ENCODE data around the gene BPIFA1. TPM values are rescaled to one million over a fixed set of nuclear protein-coding genes. Genes with fewer than 3 reads are reported as not detected.

The BPIFA1 gene
- total RNA-seq, 2 experiments from 2014 or later = not detected

DNA sequence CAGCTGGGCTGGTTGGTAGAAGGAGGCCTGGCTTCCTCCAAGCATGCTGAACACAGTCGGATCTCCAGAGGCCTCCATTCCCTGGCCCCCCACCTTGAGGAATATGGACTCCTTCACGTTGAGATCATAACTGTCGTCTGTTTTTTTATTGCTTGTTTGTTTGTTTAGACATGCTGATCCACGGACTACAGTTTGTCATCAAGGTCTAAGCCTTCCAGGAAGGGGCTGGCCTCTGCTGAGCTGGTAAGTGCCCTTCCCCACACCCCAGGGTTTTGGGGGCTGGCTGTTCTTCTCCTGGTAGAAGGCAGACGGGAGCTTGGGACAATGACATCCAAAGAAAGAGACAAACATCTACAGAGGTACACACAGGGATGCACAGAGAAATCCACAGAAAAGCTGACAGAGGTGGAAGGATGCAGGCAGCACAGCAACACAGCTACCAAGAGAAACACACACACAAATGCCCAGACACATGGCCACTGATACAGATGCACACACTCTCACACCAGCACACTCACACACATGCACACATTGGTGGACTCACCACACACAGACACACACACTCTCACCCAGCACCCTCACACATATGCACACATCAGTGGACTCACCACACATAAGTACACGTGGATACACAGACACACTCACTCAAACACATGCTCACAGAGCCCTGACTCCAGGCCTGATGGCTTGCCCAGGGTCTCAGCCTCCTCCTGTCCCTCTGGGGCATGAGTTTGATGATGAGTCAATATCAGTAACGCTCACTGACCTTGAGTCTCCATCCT, 6.7 kb downstream of the BPIFA1 start:
- DNase-seq (no peak), ATAC-seq (no peak)
- H3K4me1 Mint-ChIP-seq = no peaks in the 10 kb centered on the region
- no peaks in the 10 kb centered on the region for H3K36me3 Mint-ChIP-seq (ENCODE audit: low read depth)
- CTCF ChIA-PET = no interaction called here
- intact Hi-C loops (cut with DNase I, micrococcal nuclease) = no loop called here
- H3K27ac Mint-ChIP-seq = no peak overlapping the region
- POLR2A ChIA-PET = no interaction called here
- H3K27me3 Mint-ChIP-seq = peaks cover 3% of the 10 kb centered on the region
- no peak overlapping the region for H3K4me3 Mint-ChIP-seq
- H3K9me3 Mint-ChIP-seq (ENCODE audit: low read depth) = no peaks in the 10 kb centered on the region

DNA sequence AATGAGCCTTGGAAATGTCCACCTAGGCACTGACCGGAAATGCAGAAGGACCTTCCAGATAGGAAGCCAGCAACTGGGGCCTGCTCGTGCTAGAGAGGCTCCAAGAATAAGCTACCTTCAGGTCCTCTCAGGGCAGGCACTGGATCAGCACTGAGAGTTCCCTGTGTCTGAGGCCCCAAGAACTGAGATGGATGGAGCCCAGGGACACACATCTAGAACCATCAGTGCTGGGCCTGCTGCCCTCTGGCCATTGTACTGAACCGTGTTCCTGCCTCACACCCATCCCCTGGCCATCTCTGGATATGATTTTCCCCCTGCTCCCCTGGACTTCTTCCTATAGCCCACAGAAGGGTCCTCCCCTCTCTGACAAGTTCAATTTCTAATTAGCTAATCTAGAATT, 10.3 kb downstream of the BPIFA1 start:
- ATAC-seq (no peak), DNase-seq (no peak)
- Mint-ChIP-seq H3K36me3 (ENCODE audit: low read depth) (no peaks in the 10 kb centered on the region), H3K4me3 (no peak overlapping the region), H3K4me1 (no peaks in the 10 kb centered on the region), H3K9me3 (ENCODE audit: low read depth) (no peaks in the 10 kb centered on the region), H3K27ac (no peak overlapping the region), H3K27me3 (no peaks in the 10 kb centered on the region)
- ChIA-PET POLR2A (no interaction called here), CTCF (interaction anchor here (0.6 to 1.6 kb wide), 4 partner anchors 13 to 794 kb away, joined by 3 to 4 read pairs (median 3); no protein-coding TSS in a partner anchor)
- intact Hi-C loops (cut with DNase I, micrococcal nuclease) = no loop called here

DNA sequence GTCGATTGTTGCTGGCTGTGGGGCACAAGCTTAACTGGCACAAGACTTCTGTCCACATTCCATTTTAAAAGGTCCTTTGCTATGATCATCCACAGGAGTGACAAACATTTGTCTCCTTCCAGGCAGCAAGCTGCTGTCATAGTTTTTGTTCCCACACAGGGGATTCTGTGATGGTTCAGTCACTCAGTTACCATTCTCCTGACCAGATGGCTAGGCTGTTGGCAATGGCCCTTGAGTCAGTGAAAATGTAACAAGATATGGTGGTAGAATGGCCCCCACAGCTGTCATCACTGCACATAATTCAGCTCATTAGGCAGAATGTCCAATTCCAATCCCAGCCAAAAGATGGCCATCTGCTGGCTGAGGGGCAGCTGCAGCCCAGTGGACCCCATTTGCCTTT, 13.7 kb downstream of the BPIFA1 start:
- POLR2A ChIA-PET = no interaction called here
- DNase-seq = no peak
- no peak for ATAC-seq

DNA sequence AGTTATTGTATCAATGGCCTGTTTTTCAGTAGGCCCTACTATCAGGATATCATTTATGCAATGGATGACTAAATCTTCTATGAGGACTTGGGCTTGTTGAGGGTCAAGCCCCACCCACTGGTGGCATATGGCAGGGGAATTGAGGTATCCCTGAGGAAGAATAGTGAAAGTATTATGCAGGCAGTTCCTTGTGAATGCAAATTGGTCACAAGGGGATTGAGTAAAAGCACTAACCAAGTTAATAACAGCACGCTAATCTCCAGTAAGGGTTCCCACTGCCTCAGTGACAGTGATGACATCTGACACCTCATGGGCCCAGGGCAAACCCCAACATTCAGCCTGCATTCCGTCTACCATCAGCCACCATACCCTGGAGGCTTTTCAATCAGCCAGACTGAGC, 14.9 kb downstream of the BPIFA1 start:
- no peaks in the 10 kb centered on the region for H3K36me3 Mint-ChIP-seq (ENCODE audit: low read depth)
- ChIA-PET POLR2A (no interaction called here), CTCF (no interaction called here)
- intact Hi-C loops (cut with DNase I, micrococcal nuclease) = no loop called here
- no peaks in the 10 kb centered on the region for H3K27me3 Mint-ChIP-seq
- no peak overlapping the region for H3K27ac Mint-ChIP-seq
- no peak for ATAC-seq
- H3K4me1 Mint-ChIP-seq = no peaks in the 10 kb centered on the region
- no peak overlapping the region for H3K4me3 Mint-ChIP-seq
- DNase-seq = no peak
- H3K9me3 Mint-ChIP-seq (ENCODE audit: low read depth) = no peaks in the 10 kb centered on the region

More for the DNA sequence above, 13.7 kb downstream of the BPIFA1 start:
- H3K27me3 Mint-ChIP-seq = no peaks in the 10 kb centered on the region
- H3K4me1 Mint-ChIP-seq = no peaks in the 10 kb centered on the region
- CTCF ChIA-PET = no interaction called here
- no peaks in the 10 kb centered on the region for H3K36me3 Mint-ChIP-seq (ENCODE audit: low read depth)
- intact Hi-C loops (cut with DNase I, micrococcal nuclease) = no loop called here
- H3K27ac Mint-ChIP-seq = no peak overlapping the region
- H3K9me3 Mint-ChIP-seq (ENCODE audit: low read depth) = no peaks in the 10 kb centered on the region
- no peak overlapping the region for H3K4me3 Mint-ChIP-seq

DNA sequence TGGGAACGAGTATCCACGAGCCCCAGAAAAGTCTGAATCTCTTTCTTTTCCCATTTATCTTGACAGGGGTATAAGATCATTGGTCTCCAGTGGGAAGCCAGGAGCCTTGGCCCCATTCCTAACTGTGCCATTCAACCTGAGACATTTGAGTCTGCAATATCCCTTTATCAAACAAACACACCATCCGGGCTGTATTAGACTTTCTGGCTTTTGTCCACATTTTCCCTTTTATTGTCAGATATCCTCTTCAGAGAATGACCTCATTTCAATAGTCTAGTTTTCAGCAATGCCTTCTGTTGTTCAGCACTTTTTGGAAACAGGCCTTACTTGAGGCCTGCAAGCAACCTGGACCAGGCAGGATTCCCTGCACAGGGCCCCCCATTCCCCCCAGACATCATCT, 15.7 kb downstream of the BPIFA1 start:
- H3K36me3 Mint-ChIP-seq (ENCODE audit: low read depth) = no peaks in the 10 kb centered on the region
- no peak overlapping the region for H3K4me3 Mint-ChIP-seq
- no peak overlapping the region for H3K27ac Mint-ChIP-seq
- DNase-seq = no peak
- CTCF ChIA-PET = no interaction called here
- no peaks in the 10 kb centered on the region for H3K4me1 Mint-ChIP-seq
- ATAC-seq = no peak
- POLR2A ChIA-PET = no interaction called here
- H3K9me3 Mint-ChIP-seq (ENCODE audit: low read depth) = no peaks in the 10 kb centered on the region
- no peaks in the 10 kb centered on the region for H3K27me3 Mint-ChIP-seq
- intact Hi-C loops (cut with DNase I, micrococcal nuclease) = no loop called here

DNA sequence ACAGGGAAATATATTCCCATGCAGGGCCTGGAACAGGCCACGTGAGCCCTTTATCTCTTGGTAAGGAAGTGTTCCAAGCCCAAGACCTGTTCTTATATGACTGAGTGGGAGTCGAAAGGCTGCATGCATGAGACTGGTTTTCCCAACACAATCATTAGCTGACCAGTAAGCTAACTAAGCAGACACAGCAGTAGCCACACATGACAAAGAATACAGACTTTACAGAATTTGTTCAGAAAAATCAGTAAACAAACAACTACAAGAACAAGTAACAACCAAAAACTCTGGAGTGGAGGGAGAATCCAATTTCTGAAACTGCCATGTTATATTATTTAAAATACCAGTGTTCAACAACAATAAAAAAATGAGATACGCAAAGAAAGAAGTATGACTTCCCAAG, 16.7 kb downstream of the BPIFA1 start:
- no peaks in the 10 kb centered on the region for H3K27me3 Mint-ChIP-seq
- DNase-seq = no peak
- ChIA-PET POLR2A (no interaction called here), CTCF (interaction anchor here (1.3 kb wide), 1 partner anchor 11 kb away, joined by 3 read pairs; no protein-coding TSS in a partner anchor)
- H3K36me3 Mint-ChIP-seq (ENCODE audit: low read depth) = no peaks in the 10 kb centered on the region
- no peak overlapping the region for H3K4me3 Mint-ChIP-seq
- H3K4me1 Mint-ChIP-seq = no peaks in the 10 kb centered on the region
- intact Hi-C loops (cut with DNase I, micrococcal nuclease) = no loop called here
- no peak overlapping the region for H3K27ac Mint-ChIP-seq
- no peaks in the 10 kb centered on the region for H3K9me3 Mint-ChIP-seq (ENCODE audit: low read depth)
- no peak for ATAC-seq

DNA sequence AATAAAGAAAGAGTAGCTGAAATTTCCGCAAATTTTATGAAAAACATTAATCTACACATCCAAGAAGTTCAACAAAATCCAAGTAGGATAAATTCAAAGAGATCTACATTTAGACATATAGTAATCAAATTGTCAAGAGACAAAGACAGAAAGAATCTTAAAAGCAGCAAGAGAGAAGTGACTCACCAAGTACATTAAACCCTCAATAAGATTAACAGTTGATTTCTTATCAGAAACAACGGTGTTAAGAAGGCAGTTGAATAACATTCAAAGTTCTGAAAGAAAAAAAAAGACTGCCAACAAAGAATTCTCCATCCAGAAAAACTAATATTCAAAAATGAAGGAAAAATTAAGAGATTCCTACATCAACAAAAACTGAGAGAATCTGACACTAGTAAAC, 19.2 kb downstream of the BPIFA1 start:
- Mint-ChIP-seq H3K36me3 (ENCODE audit: low read depth) (no peaks in the 10 kb centered on the region), H3K27ac (no peak overlapping the region), H3K4me1 (no peaks in the 10 kb centered on the region), H3K27me3 (no peaks in the 10 kb centered on the region), H3K9me3 (ENCODE audit: low read depth) (no peaks in the 10 kb centered on the region), H3K4me3 (no peak overlapping the region)
- intact Hi-C loops (cut with DNase I, micrococcal nuclease) = no loop called here
- ChIA-PET CTCF (no interaction called here), POLR2A (no interaction called here)
- ATAC-seq = no peak
- DNase-seq = no peak

DNA sequence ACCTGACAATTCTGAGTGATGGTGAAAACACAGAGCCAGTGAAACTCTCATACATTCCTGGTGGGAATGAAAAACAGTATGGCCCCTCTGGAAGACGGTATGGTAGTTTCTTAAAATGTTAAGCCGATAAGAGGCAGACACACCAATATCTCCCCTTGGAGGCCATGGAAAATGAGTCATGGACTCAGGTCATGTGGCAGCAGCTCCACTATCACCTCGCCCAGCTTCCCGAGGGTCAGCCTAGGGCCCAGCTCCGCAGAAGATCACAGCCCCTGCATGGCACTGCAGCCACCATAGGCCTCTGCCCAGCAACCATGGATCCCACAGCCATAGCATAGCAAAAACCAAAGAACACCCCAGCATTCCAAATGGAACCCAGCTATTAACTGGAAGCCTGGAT, 21.4 kb downstream of the BPIFA1 start:
- ATAC-seq (no peak), DNase-seq (no peak)
- H3K27ac Mint-ChIP-seq = no peak overlapping the region
- H3K27me3 Mint-ChIP-seq = peaks cover 9% of the 10 kb centered on the region
- intact Hi-C loops (cut with DNase I, micrococcal nuclease) = no loop called here
- no peak overlapping the region for H3K4me3 Mint-ChIP-seq
- ChIA-PET POLR2A (no interaction called here), CTCF (interaction anchor here (0.7 to 0.9 kb wide), 2 partner anchors 24 to 46 kb away, joined by 3 to 5 read pairs; no protein-coding TSS in a partner anchor)
- no peaks in the 10 kb centered on the region for H3K9me3 Mint-ChIP-seq (ENCODE audit: low read depth)
- no peaks in the 10 kb centered on the region for H3K4me1 Mint-ChIP-seq
- H3K36me3 Mint-ChIP-seq (ENCODE audit: low read depth) = no peaks in the 10 kb centered on the region

DNA sequence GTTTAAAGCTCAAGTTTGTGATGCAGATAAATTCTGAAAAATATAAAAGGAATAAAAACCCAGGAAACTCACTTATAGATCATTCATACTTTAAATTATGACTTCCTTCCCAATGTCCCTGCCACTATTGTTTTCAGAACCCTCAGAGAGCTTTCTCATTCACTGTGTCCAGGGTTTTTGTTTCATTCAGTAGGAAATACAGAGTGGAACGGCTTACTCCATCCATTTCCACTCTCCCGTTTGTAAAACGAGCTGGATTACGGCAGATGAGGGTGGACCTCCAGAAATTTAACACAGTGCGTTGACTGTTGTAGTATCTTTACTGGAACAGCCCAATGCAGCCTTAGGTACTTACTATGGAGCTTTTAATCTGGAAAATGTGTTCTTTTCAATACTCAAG, 23.6 kb downstream of the BPIFA1 start:
- no peak overlapping the region for H3K4me3 Mint-ChIP-seq
- no peaks in the 10 kb centered on the region for H3K9me3 Mint-ChIP-seq (ENCODE audit: low read depth)
- H3K36me3 Mint-ChIP-seq (ENCODE audit: low read depth) = no peaks in the 10 kb centered on the region
- DNase-seq = no peak
- POLR2A ChIA-PET = no interaction called here
- ATAC-seq = no peak
- no peaks in the 10 kb centered on the region for H3K4me1 Mint-ChIP-seq
- CTCF ChIA-PET = interaction anchor here (0.8 to 1.2 kb wide), 4 partner anchors 13 to 331 kb away, joined by 3 to 4 read pairs (median 4); no protein-coding TSS in a partner anchor
- peaks cover 9% of the 10 kb centered on the region for H3K27me3 Mint-ChIP-seq
- no peak overlapping the region for H3K27ac Mint-ChIP-seq
- intact Hi-C loops (cut with DNase I, micrococcal nuclease) = no loop called here

DNA sequence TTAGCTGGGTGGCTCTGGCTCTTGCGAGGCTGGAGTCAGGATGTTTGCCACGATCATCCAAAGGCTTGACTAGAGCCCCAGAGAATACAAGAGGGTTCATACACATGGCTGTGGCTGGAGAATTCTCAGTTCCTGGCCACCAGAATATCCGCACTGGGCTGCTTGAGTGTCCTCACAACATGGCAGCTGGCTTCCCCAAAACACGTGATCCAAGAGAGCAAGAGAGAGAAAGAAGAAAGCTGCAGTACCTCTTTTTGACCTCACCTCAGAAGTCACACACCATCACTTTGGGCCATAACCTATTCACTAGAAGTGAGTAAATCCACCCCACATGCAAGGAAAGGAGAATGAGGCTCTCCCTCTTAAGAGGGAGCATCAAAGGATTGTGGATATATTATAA, 25.7 kb downstream of the BPIFA1 start:
- Mint-ChIP-seq H3K4me3 (no peak overlapping the region), H3K27me3 (peaks cover 14% of the 10 kb centered on the region), H3K27ac (no peak overlapping the region), H3K36me3 (ENCODE audit: low read depth) (no peaks in the 10 kb centered on the region), H3K4me1 (no peaks in the 10 kb centered on the region), H3K9me3 (ENCODE audit: low read depth) (no peaks in the 10 kb centered on the region)
- ATAC-seq (no peak), DNase-seq (no peak)
- ChIA-PET CTCF (interaction anchor here (1.1 to 2.3 kb wide), 2 partner anchors 24 to 32 kb away, joined by 3 to 15 read pairs; no protein-coding TSS in a partner anchor), POLR2A (no interaction called here)
- intact Hi-C loops (cut with DNase I, micrococcal nuclease) = no loop called here

DNA sequence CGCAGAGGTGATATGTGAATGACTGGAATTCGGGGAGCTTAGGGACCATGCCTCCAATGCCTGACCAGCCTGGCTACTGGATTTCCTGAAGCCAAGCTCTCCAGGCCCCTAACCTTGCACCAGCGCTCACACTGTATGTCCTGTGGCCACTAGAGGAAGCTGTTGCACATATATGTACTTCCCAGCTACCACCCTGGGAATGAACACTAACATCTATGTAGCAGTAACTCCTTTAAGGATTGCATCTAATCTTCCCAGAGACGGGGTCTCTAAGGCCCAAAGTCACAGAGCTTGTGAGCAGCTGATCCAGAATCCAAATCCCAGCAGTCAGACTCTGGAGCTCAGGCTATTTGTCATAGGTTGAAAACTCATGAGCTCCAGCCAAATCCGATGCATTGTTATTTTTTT, 26.9 kb downstream of the BPIFA1 start:
- Mint-ChIP-seq H3K27me3 (peaks cover 14% of the 10 kb centered on the region), H3K9me3 (ENCODE audit: low read depth) (no peaks in the 10 kb centered on the region), H3K4me3 (no peak overlapping the region), H3K36me3 (ENCODE audit: low read depth) (no peaks in the 10 kb centered on the region), H3K27ac (no peak overlapping the region), H3K4me1 (no peaks in the 10 kb centered on the region)
- POLR2A ChIA-PET = no interaction called here
- DNase-seq = peak; percentile 31
- intact Hi-C loops (cut with DNase I, micrococcal nuclease) = loop anchor here in 1 of 2 experiments (2.0 kb wide), 1 partner anchor 36 kb away; no protein-coding TSS in a partner anchor
- ATAC-seq = peak; percentile 47
- CTCF ChIA-PET = interaction anchor here (0.5 to 2.3 kb wide), 13 partner anchors 10 to 448 kb away, joined by 3 to 15 read pairs (median 4); no protein-coding TSS in a partner anchor

DNA sequence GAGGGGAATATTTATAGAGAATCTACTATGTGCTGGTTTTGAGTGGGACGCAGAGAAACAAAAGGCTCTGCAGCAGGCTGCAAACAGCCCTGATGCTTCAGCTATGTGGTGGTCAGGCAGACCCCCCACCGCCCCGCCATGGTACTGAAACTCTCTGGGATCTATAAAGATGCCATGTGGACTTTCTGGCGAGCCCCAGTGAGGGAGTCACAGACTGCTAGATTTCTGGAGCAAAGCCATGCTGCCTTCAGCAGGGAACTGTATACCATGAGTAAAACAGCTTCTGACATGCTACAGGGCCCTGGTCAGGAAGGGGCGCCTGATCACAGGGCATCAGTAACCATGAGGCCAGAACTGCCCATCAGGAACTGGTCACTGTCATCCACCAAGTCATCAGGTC, 28.0 kb downstream of the BPIFA1 start:
- intact Hi-C loops (cut with DNase I, micrococcal nuclease) = loop anchor here in 1 of 2 experiments (2.0 kb wide), 1 partner anchor 35 kb away; no protein-coding TSS in a partner anchor
- Mint-ChIP-seq H3K27me3 (peaks cover 18% of the 10 kb centered on the region), H3K4me3 (no peak overlapping the region), H3K36me3 (ENCODE audit: low read depth) (no peaks in the 10 kb centered on the region), H3K27ac (no peak overlapping the region), H3K4me1 (no peaks in the 10 kb centered on the region), H3K9me3 (ENCODE audit: low read depth) (no peaks in the 10 kb centered on the region)
- DNase-seq = no peak
- ChIA-PET POLR2A (no interaction called here), CTCF (interaction anchor here (1.8 to 2.0 kb wide), 2 partner anchors 24 to 34 kb away, joined by 4 to 5 read pairs; no protein-coding TSS in a partner anchor)
- no peak for ATAC-seq

Measured in activated CD4-positive, alpha-beta T cell treated with anti-CD3 and anti-CD28 coated beads for 36 hours (primary cell).